Fibroblast of the conjunctiva (primary cell): ENCODE measurements around the gene SLX9.
"Not testable (repeated sequence)": the region's sequence is repeated elsewhere in the genome, so short reads cannot be mapped to it uniquely, and the experiment has no call there.

ENCODE experiments used
- DNase-seq: peaks from one replicate; pipeline ENCODE4 v3.0.0-alpha.2; 2010; ENCODE audit warnings: low read depth

SLX9 gene

DNA sequence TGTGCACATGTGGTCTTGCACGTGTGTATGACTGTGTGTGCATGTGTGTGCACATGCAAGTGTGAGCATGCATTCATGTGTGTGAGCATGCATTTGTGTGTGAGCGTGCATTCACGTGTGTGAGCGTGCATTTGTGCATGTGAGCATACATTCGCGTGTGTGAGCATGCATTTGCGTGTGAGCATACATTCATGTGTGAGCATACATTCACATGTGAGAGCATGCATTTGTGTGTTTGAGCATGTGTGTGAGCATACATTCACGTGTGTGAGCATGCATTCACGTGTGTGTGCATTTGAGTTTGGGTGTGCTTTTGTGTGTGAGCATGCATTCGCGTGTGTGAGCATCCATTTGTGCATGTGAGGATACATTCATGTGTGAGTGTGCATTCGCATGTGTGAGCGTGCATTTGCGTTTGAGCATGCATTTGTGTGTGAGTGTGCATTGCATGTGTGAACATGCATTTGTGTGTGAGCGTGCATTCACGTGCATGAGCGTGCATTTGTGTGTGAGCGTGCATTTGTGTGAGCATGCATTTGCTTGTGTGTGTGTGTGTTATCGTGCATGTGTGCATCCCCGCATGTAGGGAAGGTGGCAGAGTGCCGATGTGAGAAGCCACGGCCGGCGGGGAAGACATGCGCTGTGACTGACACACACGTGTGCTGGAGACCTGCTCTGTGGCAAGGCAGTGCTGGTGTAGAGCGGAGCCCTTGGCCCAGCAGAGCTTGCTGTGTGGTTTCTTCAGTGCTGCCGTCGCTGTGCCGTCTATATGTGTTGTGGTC is 37.4 kb upstream of the SLX9 start:
- no peak for DNase-seq

DNA sequence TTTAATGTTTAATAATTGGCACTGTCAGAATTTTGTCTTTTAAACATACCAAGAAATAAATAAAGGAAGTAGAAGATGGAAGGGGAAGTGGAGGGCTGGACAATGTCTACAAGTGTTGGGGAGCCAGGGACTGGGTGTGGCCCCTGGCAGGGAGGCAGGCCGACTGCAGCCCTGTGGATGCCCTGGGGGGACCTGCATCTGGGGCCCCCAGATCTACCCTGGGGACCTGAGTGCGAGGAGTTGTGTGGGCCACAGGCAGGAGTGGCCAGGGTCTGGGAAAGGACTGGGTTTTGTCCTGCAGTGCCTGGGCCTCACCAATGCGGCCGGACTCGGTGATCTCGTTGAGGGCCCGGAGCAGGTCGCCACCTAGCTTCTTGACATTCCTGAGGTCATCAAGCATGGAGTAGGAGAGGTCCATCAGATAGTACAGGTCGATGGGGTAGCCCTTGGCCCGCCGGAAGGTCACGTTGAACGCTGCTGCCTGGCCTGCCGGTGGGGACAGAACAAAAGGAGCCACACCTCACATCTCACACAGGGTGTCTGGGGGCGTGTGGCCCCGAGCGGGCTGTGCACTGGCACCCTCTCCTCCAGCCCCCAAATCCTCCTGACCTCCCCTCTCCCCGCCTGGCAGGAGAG is 36.7 kb upstream of the SLX9 start:
- no peak for DNase-seq

DNA sequence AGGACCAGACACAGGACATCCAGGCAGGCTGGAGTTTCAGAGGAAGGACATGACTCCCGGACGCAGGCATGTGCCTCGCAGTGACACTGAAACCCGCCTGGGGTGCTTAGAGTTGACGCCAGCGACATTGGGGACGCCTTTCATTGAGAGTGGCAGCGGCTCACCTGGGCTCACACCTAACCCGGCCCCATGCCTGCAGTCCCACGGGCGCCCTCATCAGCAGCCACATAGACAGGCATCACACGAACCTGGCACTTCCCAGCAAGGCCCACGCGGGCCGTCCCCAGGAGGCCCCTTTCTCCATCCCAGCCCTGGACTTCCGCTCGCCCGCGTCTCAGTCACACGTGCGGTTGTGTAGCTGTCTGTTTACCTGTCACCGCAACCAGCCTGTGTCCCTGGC is 36.1 kb upstream of the SLX9 start:
- DNase-seq: no peak

DNA sequence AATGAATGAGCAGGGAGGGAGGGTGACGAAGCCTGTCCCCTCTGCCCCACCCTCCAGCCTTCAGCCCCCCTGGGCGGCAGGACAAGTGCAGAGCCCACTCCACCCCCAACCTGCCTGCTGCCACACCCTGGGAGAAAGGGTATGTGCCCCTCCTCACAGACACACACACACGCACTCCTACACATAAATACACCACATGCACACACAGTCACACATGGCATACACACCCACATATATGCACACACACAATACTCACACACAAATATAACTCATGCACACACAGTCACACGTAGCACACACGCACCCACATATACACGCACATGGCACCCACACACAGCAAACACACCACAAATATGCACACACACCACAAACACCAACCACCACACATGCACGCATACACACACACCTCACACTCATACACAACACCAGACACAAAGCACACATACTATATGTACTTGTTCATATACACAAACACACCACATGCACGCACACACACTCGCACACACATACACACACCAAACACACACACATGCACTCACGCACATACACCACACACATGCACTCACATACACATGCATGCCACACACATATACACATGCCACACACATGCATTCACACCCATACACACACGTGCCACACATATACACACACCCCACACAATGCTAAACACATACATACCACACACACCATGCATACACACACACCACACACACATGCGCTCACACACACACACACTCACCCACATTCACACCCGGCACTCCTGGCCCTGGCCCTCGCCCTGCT is 35.5 kb upstream of the SLX9 start:
- DNase-seq: no peak

DNA sequence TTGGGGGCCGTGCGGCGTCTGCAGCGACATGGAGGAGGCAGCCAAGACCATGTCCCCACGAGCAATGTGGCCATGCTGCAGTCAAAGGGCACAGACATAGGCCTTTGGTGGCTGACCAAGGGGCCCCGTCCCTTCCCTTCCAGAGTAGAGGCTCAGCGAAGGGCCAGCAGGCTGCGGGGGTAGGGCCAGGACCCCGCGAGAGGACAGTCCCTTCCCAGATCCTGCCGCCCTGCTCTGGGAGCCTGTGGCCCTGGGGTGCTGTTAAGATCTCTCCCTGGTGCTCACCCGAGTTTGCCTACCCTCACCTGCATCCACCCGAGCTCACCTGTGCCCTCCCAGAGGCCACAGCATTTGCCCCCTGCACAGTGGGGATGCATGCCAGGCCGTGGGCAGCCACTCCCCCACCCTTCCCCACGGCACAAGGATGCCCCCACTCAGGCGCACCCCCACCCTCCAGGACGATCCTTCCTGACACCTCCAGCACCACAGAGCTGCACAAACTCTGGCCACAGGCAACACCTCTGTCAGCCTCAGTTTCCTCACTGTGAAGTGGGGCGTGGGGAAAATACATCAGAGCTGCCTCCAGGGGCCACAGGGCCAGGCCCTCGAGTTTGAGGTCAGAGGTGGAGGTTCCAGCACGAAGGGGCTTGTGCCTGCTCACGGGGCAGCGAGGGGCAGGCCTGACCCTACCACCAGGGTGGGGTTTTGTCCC is 34.7 kb upstream of the SLX9 start:
- DNase-seq: no peak

DNA sequence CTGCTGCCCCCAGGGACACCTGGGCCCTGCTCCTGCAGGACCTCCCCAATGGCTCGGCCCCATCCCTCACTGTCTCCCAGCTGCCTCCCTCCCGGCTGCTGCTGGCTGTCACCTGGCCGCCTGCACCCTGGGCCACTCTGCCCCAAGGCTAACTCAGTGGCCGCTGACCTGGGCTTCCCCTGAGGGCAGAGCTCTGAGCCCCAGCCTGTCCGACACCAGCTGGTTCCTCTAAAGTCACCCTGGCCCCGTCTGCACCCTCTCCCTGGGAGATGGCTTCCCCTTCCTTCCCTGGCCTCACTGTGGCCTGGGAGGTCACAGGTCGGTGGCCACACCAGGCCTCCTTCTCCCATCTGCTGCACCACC is 34.1 kb upstream of the SLX9 start:
- DNase-seq: no peak

DNA sequence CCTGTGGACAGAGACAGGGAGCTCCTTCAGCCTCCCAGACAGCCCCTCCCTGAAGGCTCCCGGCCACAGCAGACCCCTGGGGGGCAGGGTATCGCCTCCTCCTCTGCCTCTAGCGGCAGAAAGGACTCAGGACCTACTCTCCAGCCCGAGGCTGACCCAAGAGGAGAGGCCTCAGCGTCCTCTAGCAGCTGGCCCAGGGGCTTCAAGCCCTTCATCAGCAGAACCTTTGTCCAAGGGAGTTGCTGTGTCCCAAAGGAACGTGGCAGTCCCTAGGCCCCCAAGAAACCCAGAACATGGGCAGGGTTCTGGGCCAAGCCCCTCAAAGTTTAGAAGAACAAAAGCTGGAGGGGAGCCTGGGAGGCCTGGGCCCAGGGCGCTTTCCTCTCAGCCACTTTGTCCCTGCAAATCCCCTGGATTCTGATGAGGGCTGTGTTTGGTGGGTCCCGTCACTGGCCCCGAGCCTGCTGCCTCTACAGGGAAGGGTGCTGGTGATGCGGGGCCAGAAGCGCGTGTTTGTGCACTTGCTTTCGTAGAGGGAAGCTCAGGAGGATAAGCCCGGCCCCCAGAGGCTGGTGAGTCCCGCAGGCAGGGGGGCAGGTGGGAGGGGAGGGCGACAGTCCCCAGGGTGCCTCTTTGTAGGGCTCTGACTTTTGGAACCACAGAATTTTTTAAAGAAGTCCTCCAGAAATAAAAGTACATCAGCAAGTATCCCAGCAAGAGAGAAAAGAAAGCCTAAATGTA is 32.4 kb upstream of the SLX9 start:
- no peak for DNase-seq

DNA sequence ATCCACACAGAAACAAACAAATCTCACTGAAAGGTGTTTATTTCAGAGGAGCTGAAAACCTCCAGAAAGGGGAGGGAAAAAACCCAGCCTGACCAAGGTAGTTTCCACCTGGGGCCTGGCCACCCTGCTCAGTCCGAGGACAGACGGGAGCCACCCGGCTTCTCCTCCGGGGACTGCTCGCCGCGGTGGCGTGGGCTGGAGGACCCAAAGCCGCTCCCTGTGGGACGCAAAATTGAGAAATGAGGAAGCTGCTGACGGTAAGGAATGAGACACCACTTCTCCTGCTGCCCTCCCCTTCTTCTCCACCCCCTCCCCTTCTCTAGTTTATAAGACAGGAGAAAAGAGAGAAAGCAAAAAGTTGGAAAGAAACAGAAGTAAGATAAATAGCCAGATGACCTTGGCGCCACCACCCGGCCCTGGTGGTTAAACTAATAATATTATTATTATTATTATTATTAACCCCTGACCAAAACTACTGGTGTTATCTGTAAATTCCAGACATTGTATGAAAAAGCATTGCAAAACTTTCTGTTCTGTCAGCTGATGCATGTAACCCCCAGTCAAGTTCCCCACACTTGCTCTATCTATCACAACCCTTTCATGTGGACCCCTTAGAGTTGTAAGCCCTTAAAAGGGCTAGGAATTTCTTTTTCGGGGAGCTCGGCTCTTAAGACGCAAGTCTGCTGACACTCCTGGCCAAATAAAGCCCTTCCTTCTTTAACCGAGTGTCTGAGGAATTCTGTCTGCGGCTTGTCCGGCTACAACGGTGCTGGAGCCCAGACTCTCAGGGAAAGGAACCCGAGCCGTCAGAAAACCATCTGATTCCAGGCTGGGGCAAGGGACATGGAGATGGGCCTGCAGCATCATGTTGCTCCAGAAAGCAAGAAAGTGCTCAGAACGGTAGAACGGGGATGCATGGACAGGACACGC is 31.6 kb upstream of the SLX9 start:
- no peak for DNase-seq

DNA sequence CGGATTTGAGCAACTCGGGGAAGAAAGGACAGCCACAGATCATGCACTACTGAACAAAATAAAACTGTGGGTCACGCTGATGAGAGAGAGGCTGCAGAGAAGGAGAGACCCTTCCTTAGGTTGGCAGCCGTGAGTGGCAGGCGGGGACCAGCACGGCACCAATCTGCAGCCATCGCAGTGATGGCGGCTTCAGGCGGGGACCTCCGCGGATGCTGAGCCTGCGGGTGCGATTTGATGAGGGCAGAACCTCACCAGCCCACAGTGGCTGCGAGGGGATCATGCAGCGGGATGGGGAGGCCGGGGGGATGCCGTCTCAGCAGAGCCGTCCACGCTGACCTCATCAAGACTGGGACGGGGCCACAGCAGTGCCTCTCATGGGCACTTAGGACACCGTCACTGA is 30.9 kb upstream of the SLX9 start:
- no peak for DNase-seq

DNA sequence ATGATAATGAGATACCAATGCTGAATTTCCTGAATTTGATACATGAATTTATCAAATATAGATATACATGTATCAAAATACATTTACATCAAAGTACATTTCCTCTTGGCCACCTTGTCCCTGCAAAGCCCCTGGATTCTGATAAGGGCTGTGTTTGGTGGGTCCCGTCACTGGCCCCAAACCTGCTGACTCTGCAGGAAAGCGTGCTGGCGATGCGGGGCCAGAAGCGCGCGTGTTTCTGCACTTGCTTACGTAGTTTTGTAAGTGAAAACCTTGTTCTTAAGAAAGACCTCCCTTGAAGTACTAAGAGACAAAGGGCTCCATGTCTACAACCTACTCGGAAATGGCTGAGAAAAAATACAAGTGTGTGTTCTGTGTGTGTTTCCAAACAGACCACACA is 30.1 kb upstream of the SLX9 start:
- DNase-seq: no peak

DNA sequence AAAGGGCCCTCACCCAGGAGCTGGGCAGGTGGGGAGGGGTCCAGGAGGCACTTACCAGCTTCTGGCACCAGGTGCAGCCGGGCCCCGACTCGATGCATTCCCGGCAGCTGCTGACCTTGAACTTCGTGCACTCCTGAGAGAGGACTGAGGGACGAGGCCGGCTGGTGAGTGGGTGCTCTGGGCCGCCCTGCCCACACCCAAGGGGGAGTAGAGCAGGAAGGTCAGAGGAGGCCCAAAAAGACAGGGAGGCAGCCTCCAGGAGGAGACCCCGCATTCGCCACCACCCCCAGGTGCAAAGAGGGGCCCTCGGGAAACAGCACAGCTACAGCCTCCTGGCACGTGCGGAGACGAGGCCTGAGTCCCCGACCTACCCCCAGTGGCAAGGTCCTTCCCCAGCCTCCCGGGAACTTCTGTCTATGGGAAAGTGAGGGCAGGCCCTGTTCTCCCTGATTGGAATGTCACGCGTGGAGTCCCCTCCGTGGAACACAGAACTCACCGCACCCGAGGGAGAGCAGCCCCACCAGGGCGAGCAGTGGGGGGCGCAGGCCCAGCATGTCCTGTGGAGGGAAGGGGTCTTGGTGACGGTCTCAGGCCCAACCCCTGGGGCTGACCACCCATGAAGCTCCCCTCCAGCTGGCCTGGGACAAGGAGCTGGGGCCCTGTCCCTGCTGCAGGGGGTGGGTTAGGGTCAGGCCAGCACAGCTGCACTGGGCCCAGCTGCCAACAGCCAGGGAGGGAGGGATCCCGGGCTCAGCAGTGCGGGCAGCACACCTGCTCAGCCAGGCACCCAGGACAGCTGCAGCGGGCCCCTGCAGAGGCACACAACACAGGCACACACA is 29.4 kb upstream of the SLX9 start:
- no peak for DNase-seq

DNA sequence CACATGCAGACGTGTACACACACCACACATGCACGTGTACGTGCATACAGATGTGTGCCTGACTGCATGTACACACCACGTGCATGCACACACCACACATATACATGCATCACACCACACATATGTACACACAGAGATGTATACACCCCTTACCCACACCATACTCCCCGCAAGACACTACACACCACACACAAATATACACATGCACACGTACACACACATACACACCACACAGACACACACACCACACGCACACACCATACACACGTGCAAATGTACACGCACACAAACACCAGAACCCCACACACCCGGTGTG is 28.8 kb upstream of the SLX9 start:
- no peak for DNase-seq

DNA sequence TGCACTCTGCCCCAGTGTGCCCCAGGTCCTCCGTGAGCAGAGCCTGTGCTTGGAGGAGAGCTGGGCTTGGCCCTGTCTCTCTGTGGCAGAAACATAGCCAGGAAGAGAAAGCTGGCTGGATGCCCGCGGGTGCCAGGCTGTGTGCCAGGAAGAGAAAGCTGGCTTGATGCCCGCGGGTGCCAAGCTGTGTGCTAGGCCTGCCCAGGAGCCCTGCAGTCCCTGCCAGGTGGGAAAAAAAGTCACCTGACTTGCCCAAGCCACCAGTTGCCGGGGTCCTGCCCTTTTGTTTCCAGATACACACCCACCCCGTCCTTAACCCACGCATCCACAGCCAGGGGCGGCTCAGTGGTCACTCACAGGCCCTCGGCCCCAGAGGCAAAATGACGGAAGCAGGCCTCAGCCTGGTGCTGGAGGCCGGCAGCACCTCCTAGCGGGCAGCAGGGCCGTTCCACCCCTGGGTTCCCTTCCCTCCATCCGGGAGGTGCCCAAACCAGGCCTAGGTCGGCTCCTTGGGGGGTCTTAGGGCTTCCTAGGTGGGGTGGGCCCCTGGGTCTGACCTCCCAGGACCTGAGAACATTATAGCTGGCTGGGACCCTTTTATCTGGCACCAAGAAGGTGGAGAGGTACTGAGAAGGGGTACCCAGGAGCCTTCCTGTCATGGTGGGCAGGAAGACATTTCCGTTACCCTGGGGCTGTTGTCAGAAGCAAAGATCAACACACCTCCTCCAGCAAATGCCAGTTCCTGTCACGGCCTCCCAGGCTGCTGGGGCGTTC is 28.3 kb upstream of the SLX9 start:
- no peak for DNase-seq

DNA sequence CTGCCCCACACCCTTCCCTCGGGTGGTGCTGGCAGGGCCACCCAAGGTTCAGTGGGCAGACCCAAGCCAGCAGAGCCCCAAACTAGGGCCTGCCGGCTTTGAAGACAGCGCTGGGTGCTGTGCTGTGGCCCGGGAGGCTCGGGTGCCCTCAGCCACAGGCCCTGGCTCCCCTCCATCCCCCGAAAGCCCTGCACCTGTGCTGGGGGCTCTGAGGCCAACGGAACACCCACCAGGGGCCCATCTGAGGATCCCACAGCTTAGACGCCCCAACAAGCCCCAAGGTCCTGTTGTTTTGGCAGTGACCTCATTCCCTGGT is 27.7 kb upstream of the SLX9 start:
- no peak for DNase-seq

DNA sequence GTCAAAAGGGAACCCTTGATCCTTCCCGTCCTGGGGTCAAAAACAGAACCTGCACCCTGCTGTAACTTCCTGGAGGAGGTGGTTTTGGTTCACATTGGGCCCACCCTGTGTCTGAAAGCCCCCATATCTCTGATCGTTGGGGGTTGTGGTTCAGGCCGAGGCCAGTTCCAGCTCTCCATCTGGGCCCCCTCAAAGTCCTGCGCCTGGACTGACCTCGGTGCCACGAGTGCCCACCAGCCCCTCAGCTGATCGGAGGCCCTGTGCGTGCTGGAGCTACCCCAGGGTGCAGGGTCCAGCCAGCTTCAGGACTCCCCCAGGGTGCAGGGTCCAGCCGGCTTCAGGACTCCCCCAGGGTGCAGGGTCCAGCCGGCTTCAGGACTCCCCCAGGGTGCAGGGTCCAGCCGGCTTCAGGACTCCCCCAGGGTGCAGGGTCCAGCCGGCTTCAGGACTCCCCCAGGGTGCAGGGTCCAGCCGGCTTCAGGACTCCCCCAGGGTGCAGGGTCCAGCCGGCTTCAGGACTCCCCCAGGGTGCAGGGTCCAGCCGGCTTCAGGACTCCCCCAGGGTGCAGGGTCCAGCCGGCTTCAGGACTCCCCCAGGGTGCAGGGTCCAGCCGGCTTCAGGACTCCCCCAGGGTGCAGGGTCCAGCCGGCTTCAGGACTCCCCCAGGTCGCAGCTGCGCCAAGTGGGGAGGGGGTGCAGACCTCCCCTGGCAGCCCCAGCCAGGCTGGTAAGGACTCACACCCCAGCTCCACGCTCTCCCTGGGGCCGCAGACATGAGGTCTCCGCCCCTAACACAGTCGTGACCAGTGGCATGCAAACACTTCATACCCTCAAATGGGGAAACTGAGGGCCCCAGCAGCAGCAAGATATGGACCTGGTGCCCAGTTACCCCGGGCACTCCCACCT is 27.1 kb upstream of the SLX9 start:
- DNase-seq: not testable (repeated sequence)

DNA sequence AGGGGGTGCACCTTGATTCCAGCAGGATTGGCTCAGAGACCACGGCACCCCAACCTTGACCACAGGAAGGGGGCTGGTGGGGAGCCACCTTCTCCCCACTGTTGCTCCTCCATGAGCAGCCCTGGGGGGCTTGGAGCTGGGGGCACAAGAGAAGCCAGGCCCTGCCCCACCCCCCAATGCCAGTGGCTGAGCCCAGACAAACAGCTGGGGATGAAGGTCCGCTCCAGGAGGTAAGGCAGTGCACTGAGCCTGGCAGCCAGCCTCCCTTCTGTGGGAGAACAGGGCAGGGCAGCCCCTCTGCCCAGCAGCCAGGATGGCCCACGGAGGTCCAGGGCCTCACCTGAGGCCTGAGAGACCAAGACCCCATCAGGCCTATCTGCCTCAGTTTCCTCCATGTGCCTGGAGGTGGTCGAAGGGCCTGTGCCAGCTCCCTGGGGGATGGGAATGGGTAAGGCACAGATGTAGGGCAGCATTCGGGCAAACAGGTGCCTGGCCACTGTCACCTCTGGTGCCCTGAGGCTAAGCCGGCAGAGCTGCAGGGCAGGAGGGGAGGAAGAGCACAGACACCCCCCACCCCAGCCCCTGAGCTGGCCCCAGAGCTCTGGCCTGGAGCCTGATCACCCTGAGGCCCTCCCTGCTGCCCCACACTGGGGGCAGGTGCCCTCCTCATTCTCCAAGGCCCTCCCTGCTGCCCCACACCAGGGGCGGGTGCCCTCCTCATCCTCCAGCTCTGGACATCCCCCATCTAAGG is 26.2 kb upstream of the SLX9 start:
- no peak for DNase-seq

DNA sequence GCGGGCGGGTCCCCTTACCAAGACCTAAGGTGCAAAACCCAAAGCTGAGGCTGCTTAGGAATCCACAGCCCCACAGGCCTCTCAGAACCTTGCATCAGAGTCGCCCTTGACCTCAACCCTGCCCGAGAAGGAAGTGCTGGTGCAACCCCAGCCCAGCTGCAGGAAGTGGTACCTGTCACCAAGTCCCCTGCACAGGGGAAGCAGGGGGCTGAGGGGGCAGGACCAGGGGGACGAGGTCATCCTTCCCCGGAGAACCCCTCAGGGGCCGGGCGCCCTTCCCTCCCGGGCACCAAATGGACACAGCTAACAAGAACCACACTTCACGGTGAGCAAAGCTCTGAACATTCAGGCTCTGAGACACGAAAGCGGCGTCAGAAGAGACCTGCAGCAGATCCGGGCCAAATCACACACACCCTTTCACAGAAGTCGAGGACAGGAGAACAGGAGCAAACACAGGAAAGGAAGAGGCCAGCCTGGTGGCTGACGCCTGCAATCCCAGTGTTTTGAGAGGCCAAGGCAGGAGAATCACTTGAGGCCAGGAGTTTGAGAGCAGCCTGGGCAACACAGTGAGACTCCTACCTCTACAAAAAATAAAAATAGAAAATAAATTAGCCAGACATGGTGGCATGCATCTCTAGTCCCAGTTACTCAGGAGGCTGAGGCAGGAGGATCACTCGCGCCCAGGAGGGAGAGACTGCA is 25.5 kb upstream of the SLX9 start:
- DNase-seq: no peak
